ENCODE results near the gene PCBP3.

The PCBP3 gene

DNA sequence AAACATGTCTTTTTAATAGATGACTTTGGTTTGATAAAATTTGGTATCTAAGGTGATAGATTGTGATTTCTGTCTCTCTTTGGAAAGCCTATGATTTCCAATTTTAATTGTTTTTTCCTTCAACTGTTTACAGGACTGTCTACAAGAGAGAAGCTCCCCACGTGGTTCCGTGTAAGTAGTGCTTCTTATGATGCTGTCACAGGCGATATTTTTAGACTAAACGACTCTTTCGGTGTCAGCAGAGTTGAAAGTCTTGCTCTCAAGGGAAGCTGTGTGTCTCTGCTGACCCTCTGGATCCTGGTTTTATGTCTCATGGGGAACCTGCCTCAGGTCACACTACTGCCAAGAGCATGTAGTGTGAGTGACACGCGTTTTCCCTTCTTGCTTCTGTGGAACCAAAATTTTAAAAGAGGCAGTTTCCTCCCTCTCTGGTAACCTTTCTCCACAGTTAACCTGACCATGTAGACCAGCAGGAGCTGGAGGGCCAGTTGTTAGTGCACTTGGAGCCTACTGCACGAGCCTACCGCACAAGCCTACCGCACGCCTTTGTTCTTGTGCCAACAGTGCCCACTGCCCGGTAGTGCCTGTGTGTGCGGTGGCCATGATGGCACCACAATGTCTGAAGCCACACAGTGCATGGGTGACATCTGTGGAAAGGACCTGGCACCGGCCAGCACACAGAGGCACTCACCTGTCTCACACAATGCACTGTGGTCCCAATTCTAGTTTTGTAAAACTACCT, 91.9 kb downstream of the PCBP3 start:
- peak; percentile 28 for DNase-seq

DNA sequence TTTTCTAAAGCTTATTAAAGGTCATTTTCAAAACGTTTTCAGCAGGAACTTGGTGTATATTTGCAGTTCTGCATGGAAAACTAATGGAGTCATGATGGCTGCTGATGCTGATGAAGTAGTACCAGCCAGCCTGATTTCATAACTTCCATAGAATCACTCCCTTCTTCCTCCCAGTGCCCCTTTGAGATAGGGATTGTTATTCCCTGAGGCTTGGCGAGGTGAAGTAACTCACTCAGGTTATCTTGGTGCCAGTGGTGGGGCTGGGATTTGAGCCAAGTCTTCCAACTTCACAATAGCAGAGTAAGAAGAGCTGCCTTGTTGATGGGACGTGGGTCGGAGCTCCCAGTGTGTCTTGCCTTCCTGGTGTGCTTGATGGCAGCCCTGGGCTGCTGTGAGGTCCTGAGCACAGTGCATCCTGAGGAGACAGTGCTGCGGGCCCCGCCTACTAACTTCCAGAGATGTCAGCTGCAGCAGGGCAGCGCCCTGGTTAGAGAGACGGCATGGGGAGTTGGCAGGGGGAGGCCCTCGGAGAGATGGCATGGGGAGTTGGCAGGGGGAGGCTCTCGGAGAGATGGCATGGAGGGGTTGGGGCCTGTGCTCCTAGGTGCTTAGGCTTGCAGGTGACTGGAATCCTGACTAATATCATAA, 92.6 kb downstream of the PCBP3 start:
- DNase-seq: no peak

DNA sequence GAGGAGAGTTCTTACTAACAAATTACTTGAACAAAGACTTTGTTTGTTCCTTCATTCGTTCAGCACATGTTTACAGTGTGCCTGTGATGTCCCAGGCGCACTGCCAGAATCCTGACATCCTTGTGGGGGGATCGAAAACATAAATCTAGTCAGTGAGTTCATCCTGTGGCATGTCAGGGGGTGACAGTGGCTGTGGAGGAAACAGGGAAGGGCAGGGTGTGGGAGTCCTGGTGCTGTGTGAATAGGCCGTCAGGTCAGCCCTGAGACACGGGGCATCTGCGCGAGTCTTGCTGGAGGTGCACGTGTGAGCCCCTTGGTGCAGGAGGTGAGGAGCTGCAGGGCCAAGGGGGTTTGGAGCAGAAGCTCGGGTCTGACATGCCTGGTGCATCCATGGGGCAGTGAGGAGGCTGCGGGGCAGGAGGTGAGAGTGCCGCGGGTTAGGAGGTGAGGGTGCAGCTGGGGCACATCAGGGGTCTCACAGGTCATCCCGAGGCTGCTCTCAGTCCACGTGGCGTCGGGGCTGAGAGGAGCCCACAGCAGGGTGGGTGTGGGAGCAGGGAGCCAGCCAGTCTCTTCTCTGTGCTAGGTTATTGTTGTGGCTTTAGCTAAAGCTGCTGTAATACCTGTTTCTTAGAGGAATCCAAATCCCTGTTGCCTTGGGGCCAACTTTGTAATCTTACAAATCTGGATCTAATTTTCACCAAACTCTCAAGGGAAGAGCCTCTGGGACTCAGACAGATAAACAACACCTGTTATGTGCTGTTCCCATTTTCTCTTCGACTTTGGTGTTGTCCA, 93.4 kb downstream of the PCBP3 start:
- DNase-seq: no peak

DNA sequence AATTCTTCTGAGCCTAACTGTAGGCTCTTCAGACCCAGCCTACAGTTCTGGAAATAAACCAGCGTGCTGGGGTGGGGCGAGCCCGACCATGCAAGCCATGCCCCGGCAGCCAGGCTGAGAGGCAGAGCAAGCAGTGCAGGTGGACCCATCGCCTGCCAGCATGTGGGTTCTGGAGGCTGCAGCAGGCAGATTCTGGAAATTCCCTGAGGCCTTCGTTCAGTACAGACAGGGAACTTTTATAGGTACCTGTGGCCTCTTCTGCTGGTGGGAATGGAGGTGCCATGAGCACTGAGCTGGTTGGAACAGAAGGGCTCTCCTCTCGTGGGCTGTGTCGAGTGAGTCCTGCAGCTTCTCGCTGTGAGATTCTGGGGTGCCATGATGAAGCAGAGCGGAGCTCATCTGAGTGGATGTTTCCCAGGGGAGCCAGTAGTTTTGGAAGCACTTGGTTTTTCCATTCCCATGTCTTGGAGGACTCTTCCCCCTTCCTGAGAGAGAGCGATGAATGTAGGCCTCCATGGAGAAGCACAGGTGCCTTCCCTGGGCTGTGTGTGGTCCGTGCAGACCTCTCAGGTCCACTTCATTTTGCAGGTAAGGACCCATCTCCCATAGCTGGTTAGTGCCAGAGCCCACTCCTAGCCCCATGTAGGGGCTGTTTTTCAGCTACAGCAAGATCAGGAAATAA, 94.1 kb downstream of the PCBP3 start:
- no peak for DNase-seq

DNA sequence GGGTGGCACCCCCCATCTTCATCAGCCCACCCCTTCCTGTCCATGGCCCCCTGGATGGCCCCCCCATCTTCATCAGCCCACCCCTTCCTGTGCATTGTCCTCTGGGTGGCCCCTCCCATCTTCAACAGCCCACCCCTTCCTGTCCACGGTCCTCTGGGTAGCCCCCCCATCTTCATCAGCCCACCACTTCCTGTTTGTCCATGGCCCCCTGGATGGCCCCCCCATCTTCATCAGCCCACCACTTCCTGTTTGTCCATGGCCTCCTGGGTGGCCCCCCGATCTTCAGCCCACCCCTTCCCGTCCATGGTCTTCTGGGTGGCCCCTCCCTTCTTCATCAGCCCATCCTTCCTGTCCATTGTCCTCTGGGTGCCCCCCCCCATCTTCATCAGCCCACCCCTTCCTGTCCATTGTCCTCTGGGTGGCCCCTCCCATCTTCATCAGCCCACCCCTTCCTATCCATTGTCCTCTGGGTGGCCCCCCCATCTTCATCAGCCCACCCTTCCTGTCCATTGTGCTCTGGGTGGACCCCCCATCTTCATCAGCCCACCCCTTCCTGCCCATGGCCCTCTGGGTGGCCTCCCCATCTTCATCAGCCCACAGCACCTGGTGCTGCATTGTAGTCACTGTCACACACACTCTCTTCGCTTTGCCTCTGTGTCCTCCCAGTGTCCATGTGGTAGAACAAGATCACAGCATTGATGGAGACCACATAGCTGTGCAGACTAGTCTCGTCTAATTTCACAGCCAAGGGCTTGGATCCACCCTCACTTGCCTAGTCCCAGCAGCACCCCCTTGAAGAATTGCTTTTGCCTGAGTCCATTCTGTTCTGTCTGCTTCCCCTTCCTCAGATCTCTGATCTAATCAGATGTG, 95.9 kb downstream of the PCBP3 start:
- DNase-seq: no peak

DNA sequence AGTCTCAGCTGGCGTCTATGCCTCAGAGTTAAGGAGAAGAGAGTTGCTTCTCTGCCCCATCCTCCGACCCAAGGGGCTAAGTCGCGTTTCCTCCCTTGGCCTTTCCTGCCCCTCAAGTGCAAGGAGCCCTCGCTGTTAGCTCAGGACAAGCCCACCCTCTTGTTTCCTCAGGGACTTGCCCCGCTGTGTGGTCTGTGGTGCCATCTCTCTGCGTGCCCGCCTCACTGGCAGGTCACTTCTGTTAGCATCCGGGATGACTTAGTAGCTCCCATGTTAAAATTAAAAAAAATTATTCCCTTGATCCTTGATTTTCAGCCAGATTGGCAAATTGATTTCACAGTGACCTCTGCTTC, 96.5 kb downstream of the PCBP3 start:
- DNase-seq: no peak

DNA sequence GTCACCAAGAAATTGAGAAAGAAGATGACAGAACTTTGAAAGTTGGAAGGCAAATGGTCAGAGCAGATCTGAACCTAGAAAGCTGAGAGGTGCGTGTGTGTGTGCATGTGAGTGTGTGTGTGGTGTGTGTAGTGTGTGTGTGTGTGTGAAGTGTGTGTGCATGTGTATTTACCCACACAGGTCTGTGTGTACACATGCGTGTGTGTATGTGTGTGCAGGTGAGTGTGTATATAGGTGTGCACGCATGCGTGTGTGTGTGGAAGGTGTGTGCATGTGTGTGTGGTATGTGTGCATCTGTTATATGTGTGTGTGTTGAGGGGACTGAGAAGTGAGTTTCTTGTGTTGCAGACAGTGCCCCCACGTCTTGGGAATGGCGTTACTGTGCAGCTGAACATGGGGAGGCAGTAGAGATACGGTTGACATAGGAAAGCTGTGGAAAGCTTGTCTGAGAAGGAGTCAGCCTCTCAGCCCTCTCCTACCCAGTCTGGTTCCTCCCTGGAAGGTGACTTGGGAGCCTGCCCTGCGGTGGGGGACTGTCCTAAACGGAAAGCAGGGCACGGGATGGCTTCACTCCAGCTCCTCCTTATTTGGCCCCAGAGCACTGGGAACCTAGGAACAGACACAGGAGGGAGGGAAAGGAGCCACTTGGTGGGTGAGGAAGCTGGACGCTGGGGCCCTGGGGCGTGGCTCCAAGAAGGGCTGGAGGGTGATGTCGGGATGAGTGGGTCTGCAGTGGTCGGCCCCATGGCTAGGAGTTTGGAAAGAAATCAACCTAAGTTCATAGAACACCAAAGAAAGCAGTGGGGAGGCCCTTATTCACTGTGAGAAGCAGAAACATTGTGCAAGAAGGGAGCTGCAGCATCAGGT, 97.2 kb downstream of the PCBP3 start:
- DNase-seq: no peak

DNA sequence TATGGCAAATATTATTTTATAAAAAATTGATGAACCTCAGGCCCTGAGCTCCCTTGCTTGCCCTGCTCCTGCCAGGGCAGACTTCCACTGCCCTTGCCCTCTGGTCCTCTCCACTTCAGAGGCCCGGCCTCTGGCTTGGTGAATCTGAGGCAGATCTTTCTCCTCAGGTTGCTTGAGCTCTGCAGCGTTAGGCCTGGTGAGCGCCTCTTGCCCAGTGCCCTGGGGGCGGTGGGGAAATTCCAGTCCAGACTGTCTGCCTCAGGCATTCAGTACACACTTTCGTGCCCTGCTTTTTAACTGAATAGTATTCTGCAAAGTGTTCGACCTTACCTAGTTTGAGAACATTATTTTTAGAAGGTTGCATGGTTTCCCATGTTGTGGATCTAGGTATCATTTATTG, 98.2 kb downstream of the PCBP3 start:
- DNase-seq: no peak

DNA sequence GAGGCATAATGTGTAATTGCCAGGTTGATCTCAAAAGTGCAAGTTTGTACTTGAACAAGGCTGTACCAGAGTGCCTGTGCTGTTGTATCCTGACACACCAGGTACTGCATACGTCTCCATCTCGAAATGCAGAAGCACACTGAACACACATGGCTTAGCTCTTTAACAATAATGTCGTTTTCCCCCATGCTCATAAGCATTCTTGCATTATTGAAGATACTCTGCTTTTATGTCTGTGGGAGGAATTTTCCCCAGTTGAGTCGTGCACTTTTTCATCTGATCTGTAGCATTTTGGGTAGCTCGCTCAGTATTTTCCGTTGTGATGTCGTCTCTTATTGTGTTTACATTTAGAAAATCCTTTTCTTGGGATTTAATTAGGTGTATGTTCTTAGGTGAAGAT, 98.7 kb downstream of the PCBP3 start:
- DNase-seq: no peak

DNA sequence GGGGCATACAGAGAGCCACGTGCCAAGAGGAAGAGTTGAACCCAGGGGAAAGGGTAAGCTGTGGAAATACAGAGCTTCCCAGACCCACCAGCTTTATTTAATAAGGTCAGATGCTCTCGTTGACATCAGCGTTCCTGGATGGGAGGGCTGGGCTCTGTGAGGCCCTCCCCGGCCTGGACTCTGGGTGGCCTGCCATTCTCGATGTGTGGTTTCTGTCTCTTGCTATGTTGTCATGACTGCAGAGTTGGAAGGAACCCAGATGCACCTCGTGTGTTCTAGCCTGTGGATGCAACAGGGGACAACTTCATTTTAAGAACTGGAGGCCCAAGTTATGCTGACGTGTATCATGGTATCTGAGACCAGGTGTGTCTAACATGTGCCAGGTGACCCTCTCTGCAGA, 101.7 kb downstream of the PCBP3 start:
- no peak for DNase-seq

DNA sequence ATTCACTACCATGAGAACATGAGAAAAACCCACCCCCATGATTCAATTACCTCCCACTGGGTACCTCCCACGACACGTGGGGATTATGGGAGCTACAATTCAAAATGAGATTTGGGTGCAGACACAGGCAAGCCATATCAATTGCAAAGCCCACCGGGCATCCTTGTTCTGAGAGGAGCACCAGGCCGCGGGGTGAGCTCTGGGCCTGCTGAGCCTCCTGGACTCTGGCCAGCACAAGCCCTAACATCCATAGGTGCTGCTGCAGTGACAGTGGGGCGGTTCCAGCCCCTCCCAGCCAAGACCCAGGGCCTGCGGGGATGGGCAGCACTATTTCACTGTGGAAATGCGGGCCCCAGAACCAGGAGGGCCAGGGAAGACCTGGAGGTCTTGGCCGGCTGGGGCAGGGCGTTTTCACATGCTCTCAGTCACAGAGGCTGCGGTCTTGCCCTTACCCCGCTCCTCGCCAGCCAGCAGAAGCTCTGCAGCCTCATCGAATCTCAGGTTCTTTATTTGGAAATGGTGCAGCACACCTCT, 103.8 kb downstream of the PCBP3 start:
- DNase-seq: no peak

DNA sequence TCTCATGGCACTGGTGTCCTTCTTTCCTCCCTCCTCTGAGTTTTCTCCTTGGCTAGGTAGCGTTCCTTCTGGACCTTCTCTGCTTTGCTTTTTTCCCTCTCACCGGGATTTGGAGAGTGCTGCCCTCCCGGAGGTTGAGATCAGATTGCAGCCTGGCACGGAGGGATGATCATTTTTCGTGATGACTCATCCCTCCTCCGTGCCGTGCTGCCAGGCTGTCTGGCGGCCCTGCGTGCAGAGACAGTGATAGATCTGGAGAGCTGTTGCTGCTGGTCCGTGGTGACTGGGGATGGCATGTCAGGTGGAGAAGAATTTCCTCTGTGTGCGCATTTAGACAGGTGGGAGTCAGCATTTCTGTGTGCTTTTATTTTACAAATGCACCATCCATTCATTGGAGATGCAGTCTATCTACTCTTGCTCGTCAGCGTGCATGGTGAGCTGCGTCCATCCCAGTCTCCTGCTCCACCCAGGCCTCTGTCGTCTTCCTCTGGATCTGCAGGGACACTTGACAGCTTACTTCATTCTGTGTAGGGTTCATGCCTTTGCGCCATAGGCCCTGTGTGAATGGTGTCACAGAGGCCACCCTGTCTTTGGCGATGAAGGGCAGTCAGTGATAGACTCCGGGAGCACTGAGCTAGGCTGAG, 104.4 kb downstream of the PCBP3 start:
- DNase-seq: no peak

DNA sequence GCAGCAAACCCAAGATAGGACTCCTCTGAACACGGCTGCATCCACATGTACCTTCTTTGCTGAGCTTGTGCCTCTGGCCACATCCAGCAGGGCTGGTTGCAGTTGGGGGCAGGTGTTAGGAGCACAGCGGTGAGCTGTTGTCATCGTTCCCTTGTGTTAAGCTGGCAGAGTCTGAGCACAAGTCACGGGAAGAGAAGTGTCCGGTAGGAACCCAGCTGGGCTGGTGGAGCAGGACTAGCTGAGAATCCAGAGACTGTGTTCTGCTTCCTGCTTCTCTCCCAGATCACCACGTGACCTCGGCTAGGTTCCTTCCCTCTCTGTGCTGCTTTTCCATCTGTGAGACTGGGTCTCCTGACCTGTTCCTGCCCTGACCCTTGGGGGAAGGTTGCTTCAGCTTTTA, 105.1 kb downstream of the PCBP3 start:
- no peak for DNase-seq

DNA sequence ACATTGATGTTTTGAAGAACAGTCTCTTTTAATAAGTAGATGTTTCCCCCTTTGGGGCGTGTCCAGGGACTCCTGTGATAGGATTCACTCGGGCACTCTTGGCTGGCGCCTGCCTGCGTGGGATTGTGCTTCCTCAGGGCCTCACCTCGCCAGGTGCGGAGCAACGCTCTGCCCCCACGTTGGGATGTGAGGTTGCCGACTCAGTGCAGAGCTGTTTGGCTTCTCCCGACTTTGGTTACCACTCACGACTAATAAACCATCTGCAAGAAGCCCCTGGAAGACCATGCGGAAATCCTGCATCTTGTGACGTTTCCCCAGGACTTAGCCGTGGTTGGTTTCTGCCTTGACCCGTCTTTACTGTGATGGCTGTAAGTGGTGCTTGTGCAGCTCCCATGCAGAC, 106.4 kb downstream of the PCBP3 start:
- DNase-seq: no peak

DNA sequence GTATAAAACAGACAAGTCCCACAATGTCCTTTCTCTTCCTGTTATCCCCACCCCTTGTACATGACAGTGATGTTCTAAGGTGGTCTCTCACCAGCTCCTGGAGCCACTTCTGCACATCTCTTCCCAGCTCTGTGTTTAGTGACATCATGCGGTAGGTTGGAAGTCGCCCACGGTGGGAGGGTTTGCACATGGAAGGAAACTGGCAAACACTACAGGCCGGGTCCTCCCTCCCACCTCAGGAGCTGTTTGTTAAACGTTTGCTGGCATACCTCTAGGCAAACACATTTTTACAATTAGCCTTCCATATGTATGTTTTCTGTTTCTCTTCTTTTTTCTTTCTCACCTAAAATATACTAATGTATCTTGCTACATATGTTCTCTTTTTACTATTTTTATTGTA, 107.4 kb downstream of the PCBP3 start:
- no peak for DNase-seq

DNA sequence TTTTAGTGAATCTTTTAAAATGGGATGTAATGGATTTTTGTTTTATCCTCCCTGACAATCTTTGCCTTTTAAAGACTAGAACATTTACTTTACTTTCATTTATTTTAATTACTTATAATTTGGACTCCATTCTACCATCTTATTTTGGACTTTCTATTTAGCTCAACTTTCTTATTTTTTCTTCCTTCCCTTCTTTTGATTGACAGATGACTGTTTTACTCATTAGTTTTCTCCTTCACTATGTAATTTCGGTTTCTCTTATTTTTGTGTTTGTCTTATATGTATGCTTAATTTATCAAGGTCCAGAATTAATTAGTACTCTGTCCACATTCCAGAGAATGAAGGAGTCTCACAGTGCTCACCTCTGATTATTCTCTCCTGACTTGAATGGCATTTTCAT, 109.9 kb downstream of the PCBP3 start:
- DNase-seq: no peak

DNA sequence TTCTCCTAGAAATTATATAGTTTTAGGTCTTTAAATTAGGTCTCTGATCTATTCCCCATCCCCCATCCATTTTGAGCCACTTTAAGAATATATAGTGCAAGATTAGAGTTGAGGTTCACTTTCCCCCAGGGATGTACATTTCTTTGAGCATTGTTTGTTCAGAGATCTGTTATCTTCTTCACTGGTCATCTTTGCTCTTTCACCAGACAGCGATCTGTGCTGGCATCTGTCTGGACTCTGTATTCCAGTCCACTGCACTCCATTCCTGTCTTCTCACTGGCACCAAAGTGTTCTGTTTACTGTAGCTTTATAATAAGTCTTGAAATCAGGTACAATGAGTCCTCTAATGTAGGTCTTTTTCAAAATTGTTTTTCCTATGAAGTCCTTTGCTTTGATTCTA, 112.5 kb downstream of the PCBP3 start:
- no peak for DNase-seq

DNA sequence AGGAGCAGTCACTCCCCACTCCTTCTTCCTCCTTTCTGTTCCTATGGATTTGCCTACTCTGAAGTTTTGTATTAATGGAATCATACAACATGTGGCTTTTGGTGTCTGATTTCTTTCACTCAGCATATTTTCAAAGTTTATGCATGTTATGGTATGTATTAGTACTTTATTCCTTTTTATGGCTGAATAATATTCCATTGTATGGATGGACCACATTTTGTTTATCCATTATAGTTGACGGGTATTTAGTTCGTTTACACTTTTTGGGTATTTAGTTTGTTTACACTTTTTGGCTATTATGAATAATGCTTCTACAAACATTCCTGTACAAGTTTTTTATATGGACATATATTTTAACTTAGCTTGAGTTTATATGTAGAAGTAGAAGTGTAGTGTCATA, 113.1 kb downstream of the PCBP3 start:
- no peak for DNase-seq

DNA sequence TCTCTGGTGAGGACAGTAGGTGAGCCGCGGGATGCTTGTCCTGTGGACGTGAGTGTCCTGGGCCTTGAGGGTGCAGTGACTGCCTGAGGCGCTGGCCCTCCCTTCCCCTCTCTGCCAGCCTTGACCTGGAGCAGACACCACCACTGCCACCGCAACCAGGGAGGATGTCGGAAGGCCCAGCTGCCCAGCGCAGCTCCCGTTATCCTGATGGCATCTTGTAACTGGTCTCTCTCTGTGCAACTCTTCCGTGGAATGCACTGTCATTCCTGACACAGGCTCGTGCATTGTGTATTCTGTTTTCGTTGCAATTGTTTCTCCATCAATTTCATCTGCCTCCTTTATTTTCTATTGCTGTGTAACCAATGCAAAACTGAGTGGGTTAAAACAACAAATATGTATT, 118.2 kb downstream of the PCBP3 start:
- DNase-seq: no peak

DNA sequence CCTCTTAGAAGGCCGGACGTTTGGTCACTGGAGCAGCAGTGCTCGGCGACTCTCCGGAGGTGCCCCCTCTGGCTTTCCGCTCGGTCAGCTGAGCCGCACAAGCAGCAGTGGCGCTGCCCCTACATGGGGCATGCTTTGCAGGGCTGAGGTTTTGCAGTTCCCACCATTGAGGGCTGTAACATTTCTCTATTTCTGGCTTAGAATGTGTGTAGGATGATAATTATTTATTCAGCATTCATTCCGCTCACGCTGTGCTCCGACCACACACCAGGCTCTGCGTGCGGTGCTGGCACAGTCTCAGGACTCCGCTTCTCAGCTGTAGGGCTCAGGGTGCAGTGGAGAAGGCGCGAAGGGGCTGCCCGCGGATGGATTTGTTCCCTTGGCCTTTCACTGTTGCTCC, 119.5 kb downstream of the PCBP3 start:
- no peak for DNase-seq

DNA sequence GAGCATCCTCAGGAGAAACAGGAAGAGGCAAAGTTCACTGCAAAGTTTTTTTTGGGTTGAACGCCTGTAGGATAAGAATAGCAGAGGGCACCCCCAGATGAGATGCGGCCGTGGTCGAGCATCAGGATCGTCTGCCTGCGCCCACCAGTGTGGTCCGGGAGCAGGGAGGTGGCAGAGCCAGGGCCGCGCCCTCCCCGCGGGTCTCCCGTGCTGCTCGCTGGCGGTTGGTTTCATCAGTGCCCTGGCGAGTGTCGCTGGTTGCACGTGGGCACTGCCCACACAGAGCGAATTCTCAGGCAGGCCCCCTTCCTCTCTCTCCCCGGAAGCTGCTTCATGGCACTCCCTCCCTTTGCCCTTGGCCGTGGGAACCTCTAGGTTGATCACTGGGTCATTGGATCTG, 120.0 kb downstream of the PCBP3 start:
- no peak for DNase-seq
